ENCODE results near the gene NUP107. TPM values are rescaled to one million over a fixed set of nuclear protein-coding genes. Genes with fewer than 3 reads are reported as not detected.

The NUP107 gene
- total RNA-seq, 1 donor from 2014 or later: 66.3 TPM

GRCh38 chr12:68755536-68756243, 68.9 kb downstream of the NUP107 start:
- Mint-ChIP-seq H3K4me1 (ENCODE audit: unreplicated experiment) (no peaks in the 10 kb centered on the region), H3K36me3 (ENCODE audit: low read depth, unreplicated experiment) (peaks cover 21% of the 10 kb centered on the region), H3K27ac (ENCODE audit: unreplicated experiment) (no peak overlapping the region), H3K27me3 (ENCODE audit: unreplicated experiment) (no peaks in the 10 kb centered on the region), H3K9me3 (ENCODE audit: unreplicated experiment) (no peaks in the 10 kb centered on the region), H3K4me3 (ENCODE audit: unreplicated experiment) (no peak overlapping the region)
- DNase-seq (ENCODE audit: low spot score): no peak
- TF ChIP-seq, protein P1, sequence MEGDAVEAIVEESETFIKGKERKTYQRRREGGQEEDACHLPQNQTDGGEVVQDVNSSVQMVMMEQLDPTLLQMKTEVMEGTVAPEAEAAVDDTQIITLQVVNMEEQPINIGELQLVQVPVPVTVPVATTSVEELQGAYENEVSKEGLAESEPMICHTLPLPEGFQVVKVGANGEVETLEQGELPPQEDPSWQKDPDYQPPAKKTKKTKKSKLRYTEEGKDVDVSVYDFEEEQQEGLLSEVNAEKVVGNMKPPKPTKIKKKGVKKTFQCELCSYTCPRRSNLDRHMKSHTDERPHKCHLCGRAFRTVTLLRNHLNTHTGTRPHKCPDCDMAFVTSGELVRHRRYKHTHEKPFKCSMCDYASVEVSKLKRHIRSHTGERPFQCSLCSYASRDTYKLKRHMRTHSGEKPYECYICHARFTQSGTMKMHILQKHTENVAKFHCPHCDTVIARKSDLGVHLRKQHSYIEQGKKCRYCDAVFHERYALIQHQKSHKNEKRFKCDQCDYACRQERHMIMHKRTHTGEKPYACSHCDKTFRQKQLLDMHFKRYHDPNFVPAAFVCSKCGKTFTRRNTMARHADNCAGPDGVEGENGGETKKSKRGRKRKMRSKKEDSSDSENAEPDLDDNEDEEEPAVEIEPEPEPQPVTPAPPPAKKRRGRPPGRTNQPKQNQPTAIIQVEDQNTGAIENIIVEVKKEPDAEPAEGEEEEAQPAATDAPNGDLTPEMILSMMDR (IDR thresholded peaks at IDR 0.05; ENCODE audit: unreplicated experiment): no peak

GRCh38 chr12:68759852-68760251, 73.1 kb downstream of the NUP107 start:
- no peak overlapping the region for H3K27ac Mint-ChIP-seq (ENCODE audit: unreplicated experiment)
- no peaks in the 10 kb centered on the region for H3K4me1 Mint-ChIP-seq (ENCODE audit: unreplicated experiment)
- no peaks in the 10 kb centered on the region for H3K9me3 Mint-ChIP-seq (ENCODE audit: unreplicated experiment)
- no peak overlapping the region for H3K4me3 Mint-ChIP-seq (ENCODE audit: unreplicated experiment)
- TF ChIP-seq, protein P1 (IDR thresholded peaks at IDR 0.05; ENCODE audit: unreplicated experiment): no peak
- peaks cover 2% of the 10 kb centered on the region for H3K27me3 Mint-ChIP-seq (ENCODE audit: unreplicated experiment)
- DNase-seq (ENCODE audit: low spot score): no peak
- peaks cover 21% of the 10 kb centered on the region for H3K36me3 Mint-ChIP-seq (ENCODE audit: low read depth, unreplicated experiment)

DNA sequence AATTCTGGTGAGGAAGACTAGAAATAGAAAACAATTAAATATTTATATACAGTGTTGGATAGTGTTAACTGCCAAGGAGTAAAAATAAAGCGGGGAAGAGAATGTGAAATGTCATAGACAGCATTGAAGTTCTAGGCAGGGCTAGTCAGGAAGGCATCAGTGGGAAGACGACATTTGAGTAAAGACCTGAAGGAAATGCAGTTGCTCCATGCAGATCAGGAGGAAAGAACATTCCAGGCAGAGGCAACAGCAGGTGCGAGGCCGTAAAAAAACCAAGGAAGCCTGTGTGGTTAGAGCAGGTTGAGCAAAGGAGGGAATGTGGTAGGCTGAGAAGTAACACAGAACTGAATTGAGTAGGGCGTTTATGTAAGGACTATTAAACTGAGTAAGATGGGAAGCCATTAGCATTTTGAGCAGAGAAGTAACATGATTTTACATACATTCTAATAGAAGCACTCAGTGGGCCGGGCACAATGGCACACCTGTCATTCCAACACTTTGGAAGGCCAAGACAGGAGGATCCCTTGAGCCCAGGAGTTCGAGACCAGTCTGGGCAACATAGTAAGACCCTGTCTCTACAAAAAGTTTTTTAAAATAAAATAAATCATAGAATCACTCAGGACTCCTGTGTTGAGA, 74.1 kb downstream of the NUP107 start:
- TF ChIP-seq, protein P1 (IDR thresholded peaks at IDR 0.05; ENCODE audit: unreplicated experiment): no peak
- H3K27ac Mint-ChIP-seq (ENCODE audit: unreplicated experiment): no peak overlapping the region
- DNase-seq (ENCODE audit: low spot score): no peak
- peaks cover 18% of the 10 kb centered on the region for H3K36me3 Mint-ChIP-seq (ENCODE audit: low read depth, unreplicated experiment)
- H3K4me3 Mint-ChIP-seq (ENCODE audit: unreplicated experiment): no peak overlapping the region
- H3K9me3 Mint-ChIP-seq (ENCODE audit: unreplicated experiment): no peaks in the 10 kb centered on the region
- H3K4me1 Mint-ChIP-seq (ENCODE audit: unreplicated experiment): no peaks in the 10 kb centered on the region
- peaks cover 2% of the 10 kb centered on the region for H3K27me3 Mint-ChIP-seq (ENCODE audit: unreplicated experiment)

GRCh38 chr12:68761442-68761812, 74.6 kb downstream of the NUP107 start:
- Mint-ChIP-seq H3K4me3 (ENCODE audit: unreplicated experiment) (no peak overlapping the region), H3K4me1 (ENCODE audit: unreplicated experiment) (no peaks in the 10 kb centered on the region), H3K27ac (ENCODE audit: unreplicated experiment) (no peak overlapping the region), H3K27me3 (ENCODE audit: unreplicated experiment) (peaks cover 2% of the 10 kb centered on the region), H3K9me3 (ENCODE audit: unreplicated experiment) (no peaks in the 10 kb centered on the region), H3K36me3 (ENCODE audit: low read depth, unreplicated experiment) (peaks cover 18% of the 10 kb centered on the region)
- TF ChIP-seq, protein P1 (IDR thresholded peaks at IDR 0.05; ENCODE audit: unreplicated experiment): no peak
- DNase-seq (ENCODE audit: low spot score): no peak
